Fibroblast of skin of right biceps (primary cell): ENCODE measurements around the gene TMEM143.
A peak's percentile ranks its signal among the peaks of the same experiment; 100 is the strongest.

Experiments
- DNase-seq: peaks from one replicate; pipeline ENCODE4 v3.0.0-alpha.2; 2013

TMEM143 gene

GRCh38 chr19:48353677-48354076 lies 10.1 kb downstream of the TMEM143 start:
- peak; percentile 34 for DNase-seq

- DNase-seq, result peak; percentile 57
These were observed 12.4 kb downstream of the TMEM143 start for GRCh38 chr19:48351341-48351752.

GRCh38 chr19:48350856-48351255 lies 12.9 kb downstream of the TMEM143 start:
- DNase-seq, result no peak

GRCh38 chr19:48348737-48349136 lies 15.0 kb downstream of the TMEM143 start:
- no peak for DNase-seq

- DNase-seq, result no peak
These were observed 15.7 kb downstream of the TMEM143 start for GRCh38 chr19:48348045-48348444.

- DNase-seq, result no peak
These were observed 17.5 kb downstream of the TMEM143 start for GRCh38 chr19:48346191-48346590.

- DNase-seq, result no peak
These were observed 18.8 kb downstream of the TMEM143 start for GRCh38 chr19:48344892-48345291.

GRCh38 chr19:48342841-48343540 lies 20.7 kb downstream of the TMEM143 start:
- DNase-seq, result no peak

GRCh38 chr19:48342414-48342738 lies 21.4 kb downstream of the TMEM143 start:
- DNase-seq, result no peak

GRCh38 chr19:48341515-48342413 lies 22.0 kb downstream of the TMEM143 start:
- DNase-seq, result no peak

GRCh38 chr19:48340995-48341394 lies 22.7 kb downstream of the TMEM143 start:
- peak; percentile 39 for DNase-seq

- no peak for DNase-seq
These were observed 24.8 kb downstream of the TMEM143 start for GRCh38 chr19:48338802-48339503.

- no peak for DNase-seq
These were observed 25.4 kb downstream of the TMEM143 start for GRCh38 chr19:48338253-48338755.

GRCh38 chr19:48333467-48334384 lies 30.0 kb downstream of the TMEM143 start:
- DNase-seq, result peak; percentile 92

GRCh38 chr19:48332662-48333466 lies 30.9 kb downstream of the TMEM143 start:
- peak; percentile 95 for DNase-seq

GRCh38 chr19:48332351-48332661 lies 31.4 kb downstream of the TMEM143 start:
- no peak for DNase-seq

GRCh38 chr19:48330012-48330681 lies 33.6 kb downstream of the TMEM143 start:
- peak; percentile 52 for DNase-seq

GRCh38 chr19:48329167-48329891 lies 34.4 kb downstream of the TMEM143 start:
- peak; percentile 69 for DNase-seq

GRCh38 chr19:48325265-48325910 lies 38.4 kb downstream of the TMEM143 start, which contains the start of gene EMP3:
Gene EMP3, plus strand, starts transcription at chr19:48325552. Its CDS starts 1,293 bp downstream, at chr19:48326845.
- peak; percentile 95 for DNase-seq
